HCT116 (cell line): ENCODE measurements around the gene TOMM22. TPM values are rescaled to one million over a fixed set of nuclear protein-coding genes. Genes with fewer than 3 reads are reported as not detected.
A peak's percentile ranks its signal among the peaks of the same experiment; 100 is the strongest.

Experiments used
- ATAC-seq: fragments of 200-7000 bp; cut with Tn5 transposase; 2 replicates; pipeline ENCODE4 v1.9.1; 2020; ENCODE audit warnings: mild to moderate bottlenecking, moderate library complexity
- BruUV-seq: library from RNA; stranded (reverse); fragments of 400-500 nt; replicated peaks from 2 replicates; lab custom pipeline; 2021; lab: Mats Ljungman, UMichigan
- CTCF ChIA-PET: fragments of 300-600 bp; sonication (Branson Sonifier 250); formaldehyde crosslinking; loops from one replicate; lab custom pipeline; 2021; ENCODE audit warnings: antibody characterized with exemption; lab: Charles Lee
- POLR2A ChIA-PET: fragments of 300-600, 350-600 bp; sonication (Branson Sonifier 250); formaldehyde crosslinking; loops from one replicate; lab custom pipeline; 2021; ENCODE audit warnings: antibody characterized with exemption; lab: Charles Lee
- RAD21 ChIA-PET, 2 experiments: fragments of 300-600 bp; sonication (Branson Sonifier 250); formaldehyde crosslinking; loops; one replicate each; lab custom pipeline; 2023; ENCODE audit warnings: low total read pairs in 2 of 2; ENCODE audit not compliant: uncharacterized antibody in 2 of 2, unreplicated experiment in 2 of 2, low non-redundant PET in 1 of 2; lab: Charles Lee
- DNase-seq: peaks from one replicate; pipeline ENCODE4 v3.0.0-alpha.2; 2010; ENCODE audit warnings: low read depth, low spot score
- H2AFZ ChIP-seq: fragments of 200-600 bp; shearing (Covaris generic), sonication (generic); 2 replicates; pipeline ENCODE4 v1.6.1; 2017; ENCODE audit warnings: low read depth, mixed run types, mixed read lengths, antibody characterized with exemption, low read length; ENCODE audit not compliant: poor library complexity, severe bottlenecking
- H3K27ac ChIP-seq: 2 replicates; pipeline ENCODE4 v1.5.1; 2012; ENCODE audit warnings: low read depth, low read length
- H3K27me3 ChIP-seq: fragments of 200-600 bp; sonication (generic); 2 replicates; pipeline ENCODE4 v1.6.1; 2016; ENCODE audit warnings: mixed run types, low read length, mixed read lengths; ENCODE audit not compliant: insufficient read depth
- H3K36me3 ChIP-seq, 2 experiments: fragments of 200-500 bp in 1 of 2; fragments of 200-600 bp in 1 of 2; sonication (Bioruptor generic) in 1 of 2; sonication (generic) in 1 of 2; 2 replicates each; pipeline versions ENCODE4 v1.5.1 to v1.6.1; 2014 to 2016; ENCODE audit warnings: low read length in 2 of 2, inconsistent platforms in 1 of 2, mixed read lengths in 1 of 2, mixed run types in 1 of 2; ENCODE audit not compliant: insufficient read depth in 2 of 2, control insufficient read depth in 1 of 2
- H3K4me1 ChIP-seq, 2 experiments: fragments of 200-600 bp in 1 of 2; sonication (generic) in 1 of 2; 2 replicates each; pipeline versions ENCODE4 v1.5.1 to v1.6.1; 2012 to 2017; ENCODE audit warnings: low read length in 2 of 2, inconsistent platforms in 1 of 2, mild to moderate bottlenecking in 1 of 2, mixed read lengths in 1 of 2, mixed run types in 1 of 2, moderate library complexity in 1 of 2; ENCODE audit not compliant: insufficient read depth in 2 of 2, control insufficient read depth in 1 of 2
- H3K4me2 ChIP-seq: fragments of 200-600 bp; sonication (generic); 2 replicates; pipeline ENCODE4 v1.6.1; 2017; ENCODE audit warnings: mixed run types, low read length, mixed read lengths
- H3K4me3 ChIP-seq, 2 experiments: fragments of 200-600 bp in 1 of 2; sonication (generic) in 1 of 2; replicated peaks in 1 of 2; 2 replicates each; pipeline ENCODE4 v1.5.1; 2011 to 2016; ENCODE audit warnings: low read length in 2 of 2, control low read depth in 1 of 2, low read depth in 1 of 2, mild to moderate bottlenecking in 1 of 2, mixed read lengths in 1 of 2, mixed run types in 1 of 2
- H3K79me2 ChIP-seq: fragments of 200-600 bp; sonication (generic); 2 replicates; pipeline ENCODE4 v1.6.1; 2017; ENCODE audit warnings: mild to moderate bottlenecking, mixed run types, low read length, moderate library complexity, mixed read lengths; ENCODE audit not compliant: insufficient read depth
- H3K9ac ChIP-seq: fragments of 200-600 bp; sonication (generic); 2 replicates; pipeline ENCODE4 v1.6.1; 2016; ENCODE audit warnings: low read length, mixed read lengths
- H3K9me2 ChIP-seq: fragments of 200-600 bp; sonication (generic), shearing (Covaris generic); 2 replicates; pipeline ENCODE4 v1.6.1; 2017; ENCODE audit warnings: mixed run types, mild to moderate bottlenecking, moderate library complexity; ENCODE audit not compliant: insufficient read depth
- H3K9me3 ChIP-seq, 2 experiments: fragments of 200-500 bp in 1 of 2; fragments of 200-600 bp in 1 of 2; sonication (Bioruptor generic) in 1 of 2; sonication (generic) in 1 of 2; 2 replicates each; pipeline ENCODE4 v1.6.1; 2014 to 2017; ENCODE audit warnings: low read length in 2 of 2, mixed read lengths in 2 of 2, inconsistent platforms in 1 of 2, low read depth in 1 of 2, mild to moderate bottlenecking in 1 of 2, mixed run types in 1 of 2, moderate library complexity in 1 of 2; ENCODE audit not compliant: control insufficient read depth in 1 of 2, insufficient read depth in 1 of 2
- H4K20me1 ChIP-seq: fragments of 200-600 bp; sonication (generic), shearing (Covaris generic); 2 replicates; pipeline ENCODE4 v1.6.1; 2017; ENCODE audit warnings: mixed run types, mild to moderate bottlenecking, moderate library complexity; ENCODE audit not compliant: insufficient read depth
- CBX3 ChIP-seq: IDR thresholded peaks from 2 replicates; pipeline ENCODE4 v1.6.1; 2012; ENCODE audit warnings: low read depth
- ELF1 ChIP-seq: IDR thresholded peaks from 2 replicates; pipeline ENCODE4 v1.6.1; 2012; ENCODE audit warnings: low read depth, borderline replicate concordance
- EZH2 ChIP-seq: fragments of 200-600 bp; sonication (generic); IDR thresholded peaks from 2 replicates; pipeline ENCODE4 v1.6.1; 2017; ENCODE audit warnings: antibody characterized with exemption, mixed run types
- EZH2phosphoT487 ChIP-seq: fragments of 200-600 bp; IDR thresholded peaks from 2 replicates; pipeline ENCODE4 v1.6.1; 2018; ENCODE audit warnings: antibody characterized with exemption, borderline replicate concordance
- FOSL1 ChIP-seq: IDR thresholded peaks from 2 replicates; pipeline ENCODE4 v1.6.1; 2012; ENCODE audit warnings: low read depth
- RAD21 ChIP-seq: IDR thresholded peaks from 2 replicates; pipeline ENCODE4 v1.6.1; 2012; ENCODE audit warnings: low read depth, mild to moderate bottlenecking
- SIN3A ChIP-seq: IDR thresholded peaks from 2 replicates; pipeline ENCODE4 v1.6.1; 2012; ENCODE audit warnings: low read depth
- SRF ChIP-seq: IDR thresholded peaks from 2 replicates; pipeline ENCODE4 v1.6.1; 2012; ENCODE audit warnings: low read depth
- TCF7L2 ChIP-seq: IDR thresholded peaks from 2 replicates; pipeline ENCODE4 v1.7.0; 2011; ENCODE audit warnings: borderline replicate concordance, inconsistent platforms; ENCODE audit not compliant: insufficient read depth, insufficient read length; ENCODE audit errors: extremely low read depth
- intact Hi-C: fragments of 100-400 bp; cut with micrococcal nuclease; formaldehyde crosslinking; loops from 2 replicates; pipeline ENCODE4 v1.10.0; 2022
- total RNA-seq: library from RNA; stranded (reverse); gene quantifications from one replicate; pipeline ENCODE4 v1.2.1, GENCODE V29; 2021; ENCODE audit not compliant: unreplicated experiment
- TF ChIP-seq, protein P1 (sequence below), 3 experiments: fragments of 200-600 bp in 1 of 3; sonication (generic) in 1 of 3; IDR thresholded peaks in 2 of 3; conservative IDR thresholded peaks in 1 of 3; 2 replicates each; pipeline ENCODE4 v1.5.1; 2012 to 2017; ENCODE audit warnings: low read depth in 2 of 3, low read length in 2 of 3, antibody characterized with exemption in 1 of 3, borderline replicate concordance in 1 of 3, control low read depth in 1 of 3, mild to moderate bottlenecking in 1 of 3, mixed read lengths in 1 of 3, mixed run types in 1 of 3, moderate library complexity in 1 of 3; ENCODE audit not compliant: insufficient read depth in 1 of 3
- TF ChIP-seq, protein P2 (sequence below): IDR thresholded peaks from 2 replicates; pipeline ENCODE4 v1.6.1; 2012
- TF ChIP-seq, protein P3 (sequence below): IDR thresholded peaks from 2 replicates; pipeline ENCODE4 v1.6.1; 2012; ENCODE audit warnings: low read depth
- TF ChIP-seq, protein P4 (sequence below): IDR thresholded peaks from 2 replicates; pipeline ENCODE4 v1.6.1; 2011; ENCODE audit warnings: mild to moderate bottlenecking, low read length, moderate library complexity; ENCODE audit not compliant: insufficient replicate concordance; ENCODE audit errors: extremely low read depth

TOMM22 gene
- total RNA-seq, 1 experiment from 2014 or later: 136 TPM

DNA sequence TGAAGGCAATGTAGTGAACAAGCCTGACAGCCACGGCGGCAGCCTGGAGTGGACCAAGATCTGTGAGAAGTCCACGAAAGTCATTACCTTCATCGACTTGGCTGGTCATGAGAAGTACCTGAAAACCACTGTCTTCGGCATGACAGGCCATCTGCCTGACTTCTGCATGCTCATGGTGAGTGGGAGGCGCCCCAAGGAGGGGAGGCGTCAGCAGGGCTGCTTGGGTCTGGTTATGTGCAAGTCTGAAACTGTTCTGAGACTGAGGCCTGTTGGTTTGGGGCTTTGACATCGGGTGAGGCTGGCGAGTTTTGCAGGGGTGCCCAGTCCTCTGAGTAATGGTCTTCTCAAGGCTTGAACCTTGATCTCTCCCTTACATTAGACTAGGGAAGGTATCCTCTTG lies 35.1 kb downstream of the TOMM22 start:
- Histone ChIP-seq H3K4me3 (no peak overlapping the region), H2AFZ (no peak overlapping the region), H4K20me1 (no peaks in the 10 kb centered on the region), H3K27ac (peak overlapping the region; percentile 32; the same call in 1 of the 2 replicates), H3K27me3 (no peaks in the 10 kb centered on the region), H3K36me3 (peaks cover 7 to 11% of the 10 kb centered on the region in 2 experiments; a peak in 3 of 4 replicates), H3K4me1 (peaks cover 12 to 21% of the 10 kb centered on the region in 2 experiments), H3K9me3 (no peaks in the 10 kb centered on the region), H3K4me2 (no peak overlapping the region), H3K79me2 (peaks cover 51% of the 10 kb centered on the region), H3K9me2 (no peaks in the 10 kb centered on the region), H3K9ac (no peak overlapping the region)
- no peak for ATAC-seq
- ChIA-PET CTCF (interaction anchor here (1.2 kb wide), 1 partner anchor 16 kb away, joined by 5 read pairs; no protein-coding TSS in a partner anchor), POLR2A (interaction anchor here (1.7 kb wide), 1 partner anchor 16 kb away, joined by 3 read pairs; no protein-coding TSS in a partner anchor), RAD21 (no interaction called here)
- intact Hi-C loops: no loop called here
- TF ChIP-seq FOSL1 (no peak), SRF (no peak), TCF7L2 (no peak), RAD21 (no peak), SIN3A (no peak), EZH2phosphoT487 (no peak), ELF1 (no peak), CBX3 (no peak), EZH2 (no peak)
- TF ChIP-seq, protein P1, sequence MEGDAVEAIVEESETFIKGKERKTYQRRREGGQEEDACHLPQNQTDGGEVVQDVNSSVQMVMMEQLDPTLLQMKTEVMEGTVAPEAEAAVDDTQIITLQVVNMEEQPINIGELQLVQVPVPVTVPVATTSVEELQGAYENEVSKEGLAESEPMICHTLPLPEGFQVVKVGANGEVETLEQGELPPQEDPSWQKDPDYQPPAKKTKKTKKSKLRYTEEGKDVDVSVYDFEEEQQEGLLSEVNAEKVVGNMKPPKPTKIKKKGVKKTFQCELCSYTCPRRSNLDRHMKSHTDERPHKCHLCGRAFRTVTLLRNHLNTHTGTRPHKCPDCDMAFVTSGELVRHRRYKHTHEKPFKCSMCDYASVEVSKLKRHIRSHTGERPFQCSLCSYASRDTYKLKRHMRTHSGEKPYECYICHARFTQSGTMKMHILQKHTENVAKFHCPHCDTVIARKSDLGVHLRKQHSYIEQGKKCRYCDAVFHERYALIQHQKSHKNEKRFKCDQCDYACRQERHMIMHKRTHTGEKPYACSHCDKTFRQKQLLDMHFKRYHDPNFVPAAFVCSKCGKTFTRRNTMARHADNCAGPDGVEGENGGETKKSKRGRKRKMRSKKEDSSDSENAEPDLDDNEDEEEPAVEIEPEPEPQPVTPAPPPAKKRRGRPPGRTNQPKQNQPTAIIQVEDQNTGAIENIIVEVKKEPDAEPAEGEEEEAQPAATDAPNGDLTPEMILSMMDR (IDR thresholded peaks at IDR 0.05 in 2 of 3, conservative IDR thresholded peaks at IDR 0.05 in 1 of 3; ENCODE audit: borderline replicate concordance in 1 of 3, insufficient read depth in 1 of 3, low read depth in 2 of 3, low read length in 2 of 3): no peak
- TF ChIP-seq, protein P2, sequence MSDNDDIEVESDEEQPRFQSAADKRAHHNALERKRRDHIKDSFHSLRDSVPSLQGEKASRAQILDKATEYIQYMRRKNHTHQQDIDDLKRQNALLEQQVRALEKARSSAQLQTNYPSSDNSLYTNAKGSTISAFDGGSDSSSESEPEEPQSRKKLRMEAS: no peak
- TF ChIP-seq, protein P3, sequence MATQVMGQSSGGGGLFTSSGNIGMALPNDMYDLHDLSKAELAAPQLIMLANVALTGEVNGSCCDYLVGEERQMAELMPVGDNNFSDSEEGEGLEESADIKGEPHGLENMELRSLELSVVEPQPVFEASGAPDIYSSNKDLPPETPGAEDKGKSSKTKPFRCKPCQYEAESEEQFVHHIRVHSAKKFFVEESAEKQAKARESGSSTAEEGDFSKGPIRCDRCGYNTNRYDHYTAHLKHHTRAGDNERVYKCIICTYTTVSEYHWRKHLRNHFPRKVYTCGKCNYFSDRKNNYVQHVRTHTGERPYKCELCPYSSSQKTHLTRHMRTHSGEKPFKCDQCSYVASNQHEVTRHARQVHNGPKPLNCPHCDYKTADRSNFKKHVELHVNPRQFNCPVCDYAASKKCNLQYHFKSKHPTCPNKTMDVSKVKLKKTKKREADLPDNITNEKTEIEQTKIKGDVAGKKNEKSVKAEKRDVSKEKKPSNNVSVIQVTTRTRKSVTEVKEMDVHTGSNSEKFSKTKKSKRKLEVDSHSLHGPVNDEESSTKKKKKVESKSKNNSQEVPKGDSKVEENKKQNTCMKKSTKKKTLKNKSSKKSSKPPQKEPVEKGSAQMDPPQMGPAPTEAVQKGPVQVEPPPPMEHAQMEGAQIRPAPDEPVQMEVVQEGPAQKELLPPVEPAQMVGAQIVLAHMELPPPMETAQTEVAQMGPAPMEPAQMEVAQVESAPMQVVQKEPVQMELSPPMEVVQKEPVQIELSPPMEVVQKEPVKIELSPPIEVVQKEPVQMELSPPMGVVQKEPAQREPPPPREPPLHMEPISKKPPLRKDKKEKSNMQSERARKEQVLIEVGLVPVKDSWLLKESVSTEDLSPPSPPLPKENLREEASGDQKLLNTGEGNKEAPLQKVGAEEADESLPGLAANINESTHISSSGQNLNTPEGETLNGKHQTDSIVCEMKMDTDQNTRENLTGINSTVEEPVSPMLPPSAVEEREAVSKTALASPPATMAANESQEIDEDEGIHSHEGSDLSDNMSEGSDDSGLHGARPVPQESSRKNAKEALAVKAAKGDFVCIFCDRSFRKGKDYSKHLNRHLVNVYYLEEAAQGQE: no peak
- TF ChIP-seq, protein P4, sequence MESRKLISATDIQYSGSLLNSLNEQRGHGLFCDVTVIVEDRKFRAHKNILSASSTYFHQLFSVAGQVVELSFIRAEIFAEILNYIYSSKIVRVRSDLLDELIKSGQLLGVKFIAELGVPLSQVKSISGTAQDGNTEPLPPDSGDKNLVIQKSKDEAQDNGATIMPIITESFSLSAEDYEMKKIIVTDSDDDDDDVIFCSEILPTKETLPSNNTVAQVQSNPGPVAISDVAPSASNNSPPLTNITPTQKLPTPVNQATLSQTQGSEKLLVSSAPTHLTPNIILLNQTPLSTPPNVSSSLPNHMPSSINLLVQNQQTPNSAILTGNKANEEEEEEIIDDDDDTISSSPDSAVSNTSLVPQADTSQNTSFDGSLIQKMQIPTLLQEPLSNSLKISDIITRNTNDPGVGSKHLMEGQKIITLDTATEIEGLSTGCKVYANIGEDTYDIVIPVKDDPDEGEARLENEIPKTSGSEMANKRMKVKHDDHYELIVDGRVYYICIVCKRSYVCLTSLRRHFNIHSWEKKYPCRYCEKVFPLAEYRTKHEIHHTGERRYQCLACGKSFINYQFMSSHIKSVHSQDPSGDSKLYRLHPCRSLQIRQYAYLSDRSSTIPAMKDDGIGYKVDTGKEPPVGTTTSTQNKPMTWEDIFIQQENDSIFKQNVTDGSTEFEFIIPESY: no peak
- no peak for DNase-seq
- no TSS peak for BruUV-seq
